Right hindlimb (tissue), 1 donor: ENCODE measurements around the gene GAN.

Experiments used
- DNase-seq: peaks from one replicate; pipeline ENCODE4 v3.0.0-alpha.2; 2018

Gene GAN

DNA sequence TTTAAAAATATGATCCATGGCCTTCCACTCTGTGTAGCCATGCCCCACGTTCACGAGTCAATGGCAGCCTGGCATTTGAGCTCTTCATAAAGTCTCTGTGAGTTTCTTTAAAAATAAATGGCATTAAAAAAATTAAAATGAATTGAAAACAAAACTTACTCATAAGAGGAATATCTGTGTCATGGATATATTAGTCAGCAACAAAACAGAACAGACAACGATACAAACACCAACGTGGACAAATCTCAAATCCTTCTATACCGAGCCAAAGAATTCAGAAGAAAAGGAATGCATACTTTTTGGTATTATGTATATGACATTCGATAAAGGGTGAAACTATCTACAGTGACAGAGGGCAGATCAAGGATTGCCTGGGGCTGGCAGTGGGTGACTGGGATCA lies 121.6 kb downstream of the GAN start:
- DNase-seq, result no peak

DNA sequence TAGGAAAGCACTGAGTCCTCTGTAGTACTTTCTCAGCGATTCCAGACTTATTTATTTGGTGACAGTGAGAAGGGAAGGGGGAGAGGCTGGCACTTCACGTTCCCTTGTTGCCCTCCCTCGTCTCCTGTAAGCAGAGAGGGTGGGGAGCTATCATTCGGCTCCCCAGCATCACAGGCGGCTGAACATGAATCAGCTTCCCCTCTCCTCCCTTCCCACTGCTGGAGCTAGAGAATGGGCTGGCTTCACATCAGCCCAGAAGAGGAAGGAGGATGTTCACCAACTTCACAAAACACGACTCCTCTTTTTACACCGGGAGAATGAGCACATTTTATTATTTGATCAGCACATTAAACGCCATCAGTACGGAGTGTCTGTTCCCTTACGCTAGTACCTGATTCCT lies 123.1 kb downstream of the GAN start:
- no peak for DNase-seq
